HEK293T (cell line): ENCODE data around the gene GLDN.

Experiments
- CTCF ChIA-PET: fragments of 350-600 bp; formaldehyde crosslinking; extraction: SDS; loops from one replicate; lab custom pipeline; 2021; ENCODE audit warnings: antibody characterized with exemption, inconsistent platforms; lab: Yijun Ruan, JAX
- POLR2A ChIA-PET: fragments of 350-600 bp; formaldehyde crosslinking; extraction: SDS; loops from one replicate; lab custom pipeline; 2020; ENCODE audit warnings: antibody characterized with exemption, inconsistent platforms; lab: Yijun Ruan, JAX
- DNase-seq: peaks from one replicate; pipeline ENCODE4 v3.0.0; 2012; ENCODE audit warnings: mixed read lengths; ENCODE audit errors: extremely low spot score
- ARNT ChIP-seq: fragments of 450-650 bp; IDR thresholded peaks from 2 replicates; pipeline ENCODE4 v1.6.1; 2017; ENCODE audit warnings: mild to moderate bottlenecking
- BHLHE40 ChIP-seq: fragments of 450-650 bp; IDR thresholded peaks from 2 replicates; pipeline ENCODE4 v1.6.1; 2016; ENCODE audit warnings: mild to moderate bottlenecking, moderate library complexity, borderline replicate concordance
- CTBP1 ChIP-seq: fragments of 450-650 bp; IDR thresholded peaks from 2 replicates; pipeline ENCODE4 v1.6.1; 2016; ENCODE audit warnings: borderline replicate concordance
- ELF4 ChIP-seq: fragments of 450-650 bp; IDR thresholded peaks from 2 replicates; pipeline ENCODE4 v1.6.1; 2017; ENCODE audit warnings: antibody characterized with exemption
- FOXA1 ChIP-seq: fragments of 450-650 bp; IDR thresholded peaks from 2 replicates; pipeline ENCODE4 v1.6.1; 2016; ENCODE audit warnings: mild to moderate bottlenecking
- FOXK2 ChIP-seq: fragments of 450-650 bp; IDR thresholded peaks from 2 replicates; pipeline ENCODE4 v1.6.1; 2016; ENCODE audit warnings: mild to moderate bottlenecking
- FOXM1 ChIP-seq: fragments of 450-650 bp; IDR thresholded peaks from 2 replicates; pipeline ENCODE4 v1.6.1; 2017; ENCODE audit warnings: mild to moderate bottlenecking, borderline replicate concordance
- HDGF ChIP-seq: fragments of 450-650 bp; IDR thresholded peaks from 2 replicates; pipeline ENCODE4 v1.6.1; 2017; ENCODE audit warnings: antibody characterized with exemption, borderline replicate concordance
- L3MBTL2 ChIP-seq: fragments of 450-650 bp; conservative IDR thresholded peaks from 2 replicates; pipeline ENCODE4 v1.6.1; 2016; ENCODE audit warnings: mild to moderate bottlenecking
- LEF1 ChIP-seq: fragments of 450-650 bp; IDR thresholded peaks from 2 replicates; pipeline ENCODE4 v1.6.1; 2017; ENCODE audit warnings: mild to moderate bottlenecking, borderline replicate concordance
- NFRKB ChIP-seq: fragments of 450-650 bp; IDR thresholded peaks from 2 replicates; pipeline ENCODE4 v1.6.1; 2016; ENCODE audit warnings: mild to moderate bottlenecking, moderate library complexity
- SP1 ChIP-seq: fragments of 450-650 bp; IDR thresholded peaks from 2 replicates; pipeline ENCODE4 v1.6.1; 2017
- SUZ12 ChIP-seq: fragments of 450-650 bp; IDR thresholded peaks from 2 replicates; pipeline ENCODE4 v1.6.1; 2016; ENCODE audit warnings: mild to moderate bottlenecking
- TARDBP ChIP-seq: fragments of 450-650 bp; IDR thresholded peaks from 2 replicates; pipeline ENCODE4 v1.6.1; 2016
- ZNF384 ChIP-seq: fragments of 450-650 bp; IDR thresholded peaks from 2 replicates; pipeline ENCODE4 v1.6.1; 2016
- TF ChIP-seq, protein P1 (sequence below): fragments of 450-650 bp; IDR thresholded peaks from 2 replicates; pipeline ENCODE4 v1.6.1; 2016

The GLDN gene

GRCh38 chr15:51355096-51355495, 13.6 kb downstream of the GLDN start:
- ChIA-PET CTCF (no interaction called here), POLR2A (no interaction called here)
- no peak for DNase-seq
- TF ChIP-seq BHLHE40 (no peak), ZNF384 (no peak), L3MBTL2 (no peak), NFRKB (no peak), LEF1 (no peak), CTBP1 (no peak), SUZ12 (no peak), ELF4 (no peak), TARDBP (no peak), FOXM1 (no peak), HDGF (no peak), SP1 (no peak)
- TF ChIP-seq, protein P1, sequence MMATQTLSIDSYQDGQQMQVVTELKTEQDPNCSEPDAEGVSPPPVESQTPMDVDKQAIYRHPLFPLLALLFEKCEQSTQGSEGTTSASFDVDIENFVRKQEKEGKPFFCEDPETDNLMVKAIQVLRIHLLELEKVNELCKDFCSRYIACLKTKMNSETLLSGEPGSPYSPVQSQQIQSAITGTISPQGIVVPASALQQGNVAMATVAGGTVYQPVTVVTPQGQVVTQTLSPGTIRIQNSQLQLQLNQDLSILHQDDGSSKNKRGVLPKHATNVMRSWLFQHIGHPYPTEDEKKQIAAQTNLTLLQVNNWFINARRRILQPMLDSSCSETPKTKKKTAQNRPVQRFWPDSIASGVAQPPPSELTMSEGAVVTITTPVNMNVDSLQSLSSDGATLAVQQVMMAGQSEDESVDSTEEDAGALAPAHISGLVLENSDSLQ, result no peak

DNA sequence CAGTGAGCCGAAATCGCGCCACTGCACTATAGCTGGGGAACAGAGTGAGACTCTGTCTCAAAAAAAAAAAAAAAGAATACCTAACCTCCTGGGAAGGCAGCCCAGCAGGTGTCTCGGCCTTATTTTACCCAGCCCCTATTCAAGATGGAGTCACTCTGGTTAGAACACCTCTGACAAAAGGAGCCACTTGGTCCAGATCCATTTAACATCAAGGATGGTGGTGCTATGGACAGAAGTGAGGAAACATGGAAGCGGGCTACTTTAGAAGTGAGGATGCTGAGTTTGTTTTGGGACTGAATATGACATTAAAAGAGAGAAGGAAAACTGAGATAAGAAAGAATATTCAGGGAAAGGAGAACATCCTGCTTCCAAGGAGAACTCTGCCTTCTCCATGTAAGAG, 14.7 kb downstream of the GLDN start:
- POLR2A ChIA-PET, result no interaction called here
- CTCF ChIA-PET, result no interaction called here
- no peak for DNase-seq
- no peak for TF ChIP-seq CTBP1

DNA sequence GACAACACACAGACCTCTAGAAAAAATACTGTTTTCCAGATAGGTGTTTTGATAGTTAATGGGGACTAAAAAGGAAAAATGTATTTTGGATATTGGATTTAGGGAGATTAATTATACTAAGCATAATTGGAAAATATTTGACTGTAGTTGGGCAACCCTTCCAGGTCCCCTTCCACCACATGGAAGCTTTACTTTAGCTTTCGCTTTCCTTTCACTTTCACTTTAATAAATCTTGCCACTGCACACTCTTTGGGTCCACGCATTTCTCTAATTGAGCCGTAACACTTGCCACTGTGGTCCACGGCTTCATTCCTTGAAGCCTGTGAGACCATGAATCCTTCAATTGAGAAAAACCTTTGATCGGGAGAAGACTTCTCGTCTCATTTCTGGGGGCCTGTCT, 15.5 kb downstream of the GLDN start:
- DNase-seq, result no peak
- ChIA-PET CTCF (no interaction called here), POLR2A (no interaction called here)
- TF ChIP-seq FOXK2, result no peak
- no peak for TF ChIP-seq TARDBP
- no peak for TF ChIP-seq CTBP1
- no peak for TF ChIP-seq SUZ12
- no peak for TF ChIP-seq ARNT
- no peak for TF ChIP-seq SP1
- TF ChIP-seq FOXA1, result no peak
- TF ChIP-seq ZNF384, result no peak
- TF ChIP-seq FOXM1, result no peak
- no peak for TF ChIP-seq ELF4
- no peak for TF ChIP-seq L3MBTL2
- no peak for TF ChIP-seq BHLHE40
- TF ChIP-seq HDGF, result no peak
- no peak for TF ChIP-seq NFRKB
- no peak for TF ChIP-seq LEF1
- TF ChIP-seq, protein P1, result no peak

- TF ChIP-seq SUZ12 (no peak), LEF1 (no peak)
- ChIA-PET CTCF (no interaction called here), POLR2A (no interaction called here)
- DNase-seq, result no peak
These were observed 18.5 kb downstream of the GLDN start for GRCh38 chr15:51359981-51360380.

GRCh38 chr15:51363383-51363782, 21.9 kb downstream of the GLDN start:
- POLR2A ChIA-PET, result no interaction called here
- CTCF ChIA-PET, result no interaction called here
- DNase-seq, result no peak
- TF ChIP-seq, protein P1, result no peak
- TF ChIP-seq FOXK2 (no peak), CTBP1 (no peak), L3MBTL2 (no peak), NFRKB (no peak), SP1 (no peak), BHLHE40 (no peak), FOXA1 (no peak), TARDBP (no peak), FOXM1 (no peak), ZNF384 (no peak), ARNT (no peak)

DNA sequence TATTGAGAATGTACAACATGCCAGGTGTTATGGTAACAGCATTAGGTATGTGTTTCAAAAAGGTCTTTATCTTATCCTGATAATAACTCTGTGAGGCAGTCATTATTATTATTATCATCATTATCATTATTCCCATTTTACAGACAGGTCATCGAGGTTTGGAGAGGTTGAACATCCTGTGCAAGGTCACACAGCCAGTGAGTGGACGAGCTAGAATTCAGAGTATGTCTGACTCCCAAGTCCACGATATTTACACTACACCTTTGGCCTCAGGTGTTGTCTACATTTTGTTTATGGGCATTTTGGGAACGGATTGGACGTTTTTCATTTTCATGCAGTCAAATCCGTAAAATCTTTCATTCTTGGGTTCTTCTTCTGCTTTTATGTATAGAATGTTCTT, 24.0 kb downstream of the GLDN start:
- ChIA-PET POLR2A (no interaction called here), CTCF (no interaction called here)
- no peak for TF ChIP-seq ZNF384
- TF ChIP-seq ARNT, result no peak
- TF ChIP-seq FOXM1, result no peak
- TF ChIP-seq HDGF, result no peak
- no peak for TF ChIP-seq FOXK2
- TF ChIP-seq LEF1, result no peak
- TF ChIP-seq, protein P1, result no peak
- TF ChIP-seq SUZ12, result no peak
- TF ChIP-seq ELF4, result no peak
- no peak for TF ChIP-seq SP1
- TF ChIP-seq CTBP1, result no peak
- TF ChIP-seq FOXA1, result no peak
- TF ChIP-seq NFRKB, result no peak
- no peak for TF ChIP-seq L3MBTL2
- TF ChIP-seq TARDBP, result no peak
- no peak for TF ChIP-seq BHLHE40
- DNase-seq, result no peak
